Measurements from ENCODE around the gene LCMT1.

GRCh38 chr16:25084797-25085196, 26.7 kb upstream of the LCMT1 start:
- TF ChIP-seq CTCF (IDR thresholded peaks at IDR 0.05), result no peak
- TF ChIP-seq POLR2A (IDR thresholded peaks at IDR 0.05), result no peak
- no peak for TF ChIP-seq POLR2AphosphoS5 (IDR thresholded peaks at IDR 0.05)

All from prostate gland (tissue), 2 donors.